GM23338 (cell line): ENCODE measurements around the gene ANKRD11. TPM values are rescaled to one million over a fixed set of nuclear protein-coding genes. Genes with fewer than 3 reads are reported as not detected.

Experiments used
- ATAC-seq: fragments of 200-7000 bp; cut with Tn5 transposase; 3 replicates; pipeline ENCODE4 v1.9.1; 2020
- DNase-seq: peaks from one replicate; pipeline ENCODE4 v3.0.0-alpha.2; 2015; ENCODE audit warnings: low spot score
- H2AFZ ChIP-seq: fragments of 200-600 bp; sonication (generic); 2 replicates; pipeline ENCODE4 v1.8.0; 2016; ENCODE audit warnings: antibody characterized with exemption, mild to moderate bottlenecking, moderate library complexity
- H3F3A ChIP-seq: fragments of 200-600 bp; sonication (generic); replicated peaks from 2 replicates; pipeline ENCODE4 v1.8.0; 2017; ENCODE audit warnings: antibody characterized with exemption, mixed run types, low read depth
- H3K27ac ChIP-seq: fragments of 200-600 bp; sonication (generic); 2 replicates; pipeline ENCODE4 v1.6.1; 2016; ENCODE audit warnings: low read depth
- H3K27me3 ChIP-seq: fragments of 200-600 bp; sonication (generic); 2 replicates; pipeline ENCODE4 v1.8.0; 2016; ENCODE audit warnings: mild to moderate bottlenecking, mixed run types, moderate library complexity; ENCODE audit not compliant: insufficient read depth
- H3K36me3 ChIP-seq: fragments of 200-600 bp; sonication (generic); 2 replicates; pipeline ENCODE4 v1.8.0; 2016; ENCODE audit warnings: mild to moderate bottlenecking; ENCODE audit not compliant: insufficient read depth
- H3K4me1 ChIP-seq: fragments of 200-600 bp; sonication (generic); 2 replicates; pipeline ENCODE4 v1.8.0; 2016; ENCODE audit warnings: mild to moderate bottlenecking, moderate library complexity; ENCODE audit not compliant: insufficient read depth
- H3K4me2 ChIP-seq: fragments of 200-600 bp; sonication (generic); 2 replicates; pipeline ENCODE4 v1.7.1; 2017; ENCODE audit warnings: mixed run types
- H3K4me3 ChIP-seq: fragments of 200-600 bp; sonication (generic); 2 replicates; pipeline ENCODE4 v1.6.1; 2016; ENCODE audit warnings: mixed run types
- H3K79me2 ChIP-seq: fragments of 200-600 bp; sonication (generic); replicated peaks from 2 replicates; pipeline ENCODE4 v1.8.0; 2017; ENCODE audit warnings: mild to moderate bottlenecking; ENCODE audit not compliant: insufficient read depth
- H3K9me2 ChIP-seq: fragments of 200-600 bp; sonication (generic); 2 replicates; pipeline ENCODE4 v1.8.0; 2017; ENCODE audit not compliant: insufficient read depth
- H4K20me1 ChIP-seq: fragments of 200-600 bp; sonication (generic); replicated peaks from 2 replicates; pipeline ENCODE4 v1.8.0; 2017; ENCODE audit warnings: mild to moderate bottlenecking; ENCODE audit not compliant: insufficient read depth
- H3K27ac Mint-ChIP-seq: 2 replicates; pipeline ENCODE4 v1.8.0; 2020; ENCODE audit warnings: inconsistent platforms, mild to moderate bottlenecking, moderate library complexity, mixed read lengths
- H3K27me3 Mint-ChIP-seq: 3 replicates; pipeline ENCODE4 v1.8.0; 2022; ENCODE audit warnings: low read depth, mild to moderate bottlenecking, moderate library complexity, mixed read lengths, inconsistent platforms; ENCODE audit not compliant: insufficient read depth, poor library complexity
- H3K36me3 Mint-ChIP-seq: 3 replicates; pipeline ENCODE4 v1.8.0; 2021; ENCODE audit warnings: low read depth, mild to moderate bottlenecking, inconsistent platforms, moderate library complexity, mixed read lengths
- H3K4me1 Mint-ChIP-seq: 3 replicates; pipeline ENCODE4 v1.8.0; 2020; ENCODE audit warnings: mild to moderate bottlenecking, inconsistent platforms, mixed read lengths
- H3K4me3 Mint-ChIP-seq: 3 replicates; pipeline ENCODE4 v1.8.0; 2021; ENCODE audit warnings: moderate library complexity, mild to moderate bottlenecking, inconsistent platforms, mixed read lengths
- H3K9me3 Mint-ChIP-seq: 3 replicates; pipeline ENCODE4 v1.8.0; 2020; ENCODE audit warnings: moderate library complexity, mild to moderate bottlenecking, inconsistent platforms, mixed read lengths
- CREB1 ChIP-seq: fragments of 250-450 bp; sonication (Bioruptor Pico); IDR thresholded peaks from 2 replicates; pipeline ENCODE4 v1.5.0; 2020; ENCODE audit warnings: low read depth, mild to moderate bottlenecking, moderate library complexity
- ETS1 ChIP-seq: IDR thresholded peaks from 2 replicates; pipeline ENCODE4 v1.6.1; 2016; ENCODE audit warnings: antibody characterized with exemption
- EZH2 ChIP-seq: fragments of 200-600 bp; sonication (generic); IDR thresholded peaks from one replicate; pipeline ENCODE4 v1.8.0; 2017; ENCODE audit warnings: antibody characterized with exemption, mild to moderate bottlenecking, low read depth; ENCODE audit not compliant: unreplicated experiment
- EZH2phosphoT487 ChIP-seq: fragments of 200-600 bp; sonication (generic); IDR thresholded peaks from one replicate; pipeline ENCODE4 v1.8.1; 2018; ENCODE audit warnings: antibody characterized with exemption; ENCODE audit not compliant: unreplicated experiment
- JUNB ChIP-seq: IDR thresholded peaks from one replicate; pipeline ENCODE4 v1.6.1; 2016; ENCODE audit warnings: antibody characterized with exemption; ENCODE audit not compliant: unreplicated experiment
- NANOG ChIP-seq: IDR thresholded peaks from 2 replicates; pipeline ENCODE4 v1.6.1; 2016; ENCODE audit warnings: antibody characterized with exemption, borderline replicate concordance
- POLR2AphosphoS5 ChIP-seq: IDR thresholded peaks from 2 replicates; pipeline ENCODE4 v1.6.1; 2016; ENCODE audit warnings: antibody characterized with exemption, low read depth
- STAT1 ChIP-seq: IDR thresholded peaks from one replicate; pipeline ENCODE4 v1.6.1; 2016; ENCODE audit warnings: antibody characterized with exemption; ENCODE audit not compliant: unreplicated experiment
- ZNF114 ChIP-seq: fragments of 250-450 bp; sonication (Bioruptor Pico); IDR thresholded peaks from 2 replicates; pipeline ENCODE4 v1.5.0; 2020; ENCODE audit warnings: mild to moderate bottlenecking, moderate library complexity
- ZNF331 ChIP-seq: fragments of 250-450 bp; sonication (Bioruptor Pico); IDR thresholded peaks from 2 replicates; pipeline ENCODE4 v1.5.0; 2020; ENCODE audit warnings: low read depth, mild to moderate bottlenecking, moderate library complexity
- ZNF462 ChIP-seq: fragments of 250-450 bp; sonication (Bioruptor Pico); IDR thresholded peaks from 2 replicates; pipeline ENCODE4 v1.5.0; 2020; ENCODE audit warnings: mild to moderate bottlenecking, moderate library complexity
- polyA plus RNA-seq: library from polyadenylated mRNA; unstranded; fragments of >200 nt; fragmentation: Nextera tagmentation; extraction: Ambion mirVana; gene quantifications from 2 replicates; pipeline ENCODE4 v1.2.1, GENCODE V29; 2016
- total RNA-seq: library from RNA; depleted of rRNA; stranded (reverse); fragments of >200 nt; shearing (Covaris generic); gene quantifications from 2 replicates; pipeline ENCODE4 v1.2.3, GENCODE V29; 2014
- TF ChIP-seq, protein P1 (sequence below): IDR thresholded peaks from one replicate; pipeline ENCODE4 v1.6.1; 2018; ENCODE audit warnings: antibody characterized with exemption; ENCODE audit not compliant: unreplicated experiment
- TF ChIP-seq, protein P2 (sequence below), 2 experiments: fragments of 200-600 bp in 1 of 2; sonication (generic) in 1 of 2; conservative IDR thresholded peaks; 2 replicates each; pipeline versions ENCODE4 v1.5.1 to v1.6.1; 2016 to 2017; ENCODE audit warnings: antibody characterized with exemption in 2 of 2, low read depth in 2 of 2, mild to moderate bottlenecking in 2 of 2, moderate library complexity in 1 of 2

The ANKRD11 gene
- total and polyA plus RNA-seq, 2 experiments from 2014 or later, result 130 to 159 TPM

GRCh38 chr16:89272631-89273030 lies 217.7 kb downstream of the ANKRD11 start:
- Mint-ChIP-seq H3K4me3 (no peak overlapping the region), H3K27ac (no peak overlapping the region), H3K36me3 (peaks cover 79% of the 10 kb centered on the region), H3K4me1 (no peaks in the 10 kb centered on the region; the same call in 2 of the 3 replicates), H3K27me3 (peaks cover 10% of the 10 kb centered on the region), H3K9me3 (no peaks in the 10 kb centered on the region)
- Histone ChIP-seq H3K27ac (no peak overlapping the region), H2AFZ (no peak overlapping the region), H3F3A (peaks cover 11% of the 10 kb centered on the region; the same call in 1 of the 2 replicates), H3K9me2 (no peaks in the 10 kb centered on the region), H3K4me1 (no peaks in the 10 kb centered on the region), H3K4me2 (no peak overlapping the region), H3K36me3 (peaks cover 7% of the 10 kb centered on the region; the same call in 1 of the 2 replicates), H4K20me1 (peaks cover 26% of the 10 kb centered on the region), H3K79me2 (peaks cover 15% of the 10 kb centered on the region; the same call in 1 of the 2 replicates), H3K27me3 (no peaks in the 10 kb centered on the region), H3K4me3 (no peak overlapping the region)
- TF ChIP-seq ZNF462, result no peak
- no peak for TF ChIP-seq EZH2
- TF ChIP-seq, protein P1, sequence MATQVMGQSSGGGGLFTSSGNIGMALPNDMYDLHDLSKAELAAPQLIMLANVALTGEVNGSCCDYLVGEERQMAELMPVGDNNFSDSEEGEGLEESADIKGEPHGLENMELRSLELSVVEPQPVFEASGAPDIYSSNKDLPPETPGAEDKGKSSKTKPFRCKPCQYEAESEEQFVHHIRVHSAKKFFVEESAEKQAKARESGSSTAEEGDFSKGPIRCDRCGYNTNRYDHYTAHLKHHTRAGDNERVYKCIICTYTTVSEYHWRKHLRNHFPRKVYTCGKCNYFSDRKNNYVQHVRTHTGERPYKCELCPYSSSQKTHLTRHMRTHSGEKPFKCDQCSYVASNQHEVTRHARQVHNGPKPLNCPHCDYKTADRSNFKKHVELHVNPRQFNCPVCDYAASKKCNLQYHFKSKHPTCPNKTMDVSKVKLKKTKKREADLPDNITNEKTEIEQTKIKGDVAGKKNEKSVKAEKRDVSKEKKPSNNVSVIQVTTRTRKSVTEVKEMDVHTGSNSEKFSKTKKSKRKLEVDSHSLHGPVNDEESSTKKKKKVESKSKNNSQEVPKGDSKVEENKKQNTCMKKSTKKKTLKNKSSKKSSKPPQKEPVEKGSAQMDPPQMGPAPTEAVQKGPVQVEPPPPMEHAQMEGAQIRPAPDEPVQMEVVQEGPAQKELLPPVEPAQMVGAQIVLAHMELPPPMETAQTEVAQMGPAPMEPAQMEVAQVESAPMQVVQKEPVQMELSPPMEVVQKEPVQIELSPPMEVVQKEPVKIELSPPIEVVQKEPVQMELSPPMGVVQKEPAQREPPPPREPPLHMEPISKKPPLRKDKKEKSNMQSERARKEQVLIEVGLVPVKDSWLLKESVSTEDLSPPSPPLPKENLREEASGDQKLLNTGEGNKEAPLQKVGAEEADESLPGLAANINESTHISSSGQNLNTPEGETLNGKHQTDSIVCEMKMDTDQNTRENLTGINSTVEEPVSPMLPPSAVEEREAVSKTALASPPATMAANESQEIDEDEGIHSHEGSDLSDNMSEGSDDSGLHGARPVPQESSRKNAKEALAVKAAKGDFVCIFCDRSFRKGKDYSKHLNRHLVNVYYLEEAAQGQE, result no peak
- TF ChIP-seq JUNB, result no peak
- no peak for TF ChIP-seq POLR2AphosphoS5
- no peak for TF ChIP-seq STAT1
- TF ChIP-seq, protein P2, sequence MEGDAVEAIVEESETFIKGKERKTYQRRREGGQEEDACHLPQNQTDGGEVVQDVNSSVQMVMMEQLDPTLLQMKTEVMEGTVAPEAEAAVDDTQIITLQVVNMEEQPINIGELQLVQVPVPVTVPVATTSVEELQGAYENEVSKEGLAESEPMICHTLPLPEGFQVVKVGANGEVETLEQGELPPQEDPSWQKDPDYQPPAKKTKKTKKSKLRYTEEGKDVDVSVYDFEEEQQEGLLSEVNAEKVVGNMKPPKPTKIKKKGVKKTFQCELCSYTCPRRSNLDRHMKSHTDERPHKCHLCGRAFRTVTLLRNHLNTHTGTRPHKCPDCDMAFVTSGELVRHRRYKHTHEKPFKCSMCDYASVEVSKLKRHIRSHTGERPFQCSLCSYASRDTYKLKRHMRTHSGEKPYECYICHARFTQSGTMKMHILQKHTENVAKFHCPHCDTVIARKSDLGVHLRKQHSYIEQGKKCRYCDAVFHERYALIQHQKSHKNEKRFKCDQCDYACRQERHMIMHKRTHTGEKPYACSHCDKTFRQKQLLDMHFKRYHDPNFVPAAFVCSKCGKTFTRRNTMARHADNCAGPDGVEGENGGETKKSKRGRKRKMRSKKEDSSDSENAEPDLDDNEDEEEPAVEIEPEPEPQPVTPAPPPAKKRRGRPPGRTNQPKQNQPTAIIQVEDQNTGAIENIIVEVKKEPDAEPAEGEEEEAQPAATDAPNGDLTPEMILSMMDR (conservative IDR thresholded peaks at IDR 0.05; ENCODE audit: low read depth in 2 of 2), result no peak
- TF ChIP-seq CREB1, result no peak
- TF ChIP-seq EZH2phosphoT487, result no peak
- no peak for TF ChIP-seq ETS1
- TF ChIP-seq NANOG, result no peak
- TF ChIP-seq ZNF331 (CRISPR knock-in tag), result no peak
- TF ChIP-seq ZNF114 (CRISPR knock-in tag), result no peak
- ATAC-seq, result no peak
- DNase-seq, result no peak
